Loucy (cell line): Measurements from ENCODE around the gene PAX6.

Experiments
- EZH2phosphoT487 ChIP-seq: fragments of 200-600 bp; IDR thresholded peaks from 2 replicates; pipeline ENCODE4 v1.6.1; 2018; ENCODE audit warnings: antibody characterized with exemption, mild to moderate bottlenecking, moderate library complexity, borderline replicate concordance
- TF ChIP-seq, protein P1 (sequence below): fragments of 200-600 bp; sonication (generic); conservative IDR thresholded peaks from 2 replicates; pipeline ENCODE4 v1.5.1; 2014; ENCODE audit warnings: mild to moderate bottlenecking, antibody characterized with exemption, low read length

DNA sequence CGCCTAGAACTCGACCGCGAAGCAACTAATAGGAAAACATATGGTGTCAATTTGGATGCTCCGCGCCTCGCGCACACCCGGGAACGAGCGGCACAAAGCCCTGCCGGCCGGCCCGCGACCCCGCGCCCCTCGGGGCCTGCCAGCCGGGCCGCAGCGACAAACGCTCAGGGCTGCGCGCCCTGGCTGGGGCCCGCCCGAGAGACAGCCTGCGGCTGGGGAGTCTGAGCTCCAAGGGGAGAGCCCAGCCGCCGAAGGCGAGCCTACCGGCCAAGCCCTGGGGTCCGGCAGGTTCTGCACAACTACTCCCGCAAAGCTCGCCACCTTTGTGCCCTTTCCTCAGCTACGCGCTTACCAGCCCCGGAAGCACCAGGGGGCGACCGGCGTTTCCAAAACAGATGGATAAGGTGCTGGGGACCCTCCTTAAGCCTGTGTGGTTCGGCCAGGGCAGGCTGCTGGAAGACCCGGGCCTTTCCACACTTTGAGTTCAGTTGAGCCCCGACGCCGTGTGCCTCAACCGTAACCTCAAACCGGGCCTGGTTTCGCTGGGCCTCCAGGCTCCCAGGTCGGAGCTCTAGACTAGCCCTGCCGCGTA is 6.0 kb downstream of the PAX6 start:
- TF ChIP-seq, protein P1, sequence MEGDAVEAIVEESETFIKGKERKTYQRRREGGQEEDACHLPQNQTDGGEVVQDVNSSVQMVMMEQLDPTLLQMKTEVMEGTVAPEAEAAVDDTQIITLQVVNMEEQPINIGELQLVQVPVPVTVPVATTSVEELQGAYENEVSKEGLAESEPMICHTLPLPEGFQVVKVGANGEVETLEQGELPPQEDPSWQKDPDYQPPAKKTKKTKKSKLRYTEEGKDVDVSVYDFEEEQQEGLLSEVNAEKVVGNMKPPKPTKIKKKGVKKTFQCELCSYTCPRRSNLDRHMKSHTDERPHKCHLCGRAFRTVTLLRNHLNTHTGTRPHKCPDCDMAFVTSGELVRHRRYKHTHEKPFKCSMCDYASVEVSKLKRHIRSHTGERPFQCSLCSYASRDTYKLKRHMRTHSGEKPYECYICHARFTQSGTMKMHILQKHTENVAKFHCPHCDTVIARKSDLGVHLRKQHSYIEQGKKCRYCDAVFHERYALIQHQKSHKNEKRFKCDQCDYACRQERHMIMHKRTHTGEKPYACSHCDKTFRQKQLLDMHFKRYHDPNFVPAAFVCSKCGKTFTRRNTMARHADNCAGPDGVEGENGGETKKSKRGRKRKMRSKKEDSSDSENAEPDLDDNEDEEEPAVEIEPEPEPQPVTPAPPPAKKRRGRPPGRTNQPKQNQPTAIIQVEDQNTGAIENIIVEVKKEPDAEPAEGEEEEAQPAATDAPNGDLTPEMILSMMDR, result no peak
- no peak for TF ChIP-seq EZH2phosphoT487
